ENCODE measurements around the gene PDE4B.

- TF ChIP-seq CTCF (IDR thresholded peaks at IDR 0.05) (no peak), POLR2A (IDR thresholded peaks at IDR 0.05; ENCODE audit: low read depth) (no peak), EP300 (IDR thresholded peaks at IDR 0.05) (no peak), POLR2AphosphoS5 (IDR thresholded peaks at IDR 0.05) (no peak)
These were observed 485.7 kb downstream of the PDE4B start for GRCh38 chr1:66278260-66279021.

Measured in esophagus muscularis mucosa (tissue), 4 donors.